ENCODE results near the gene SUPV3L1.

GRCh38 chr10:69234447-69234846, 54.4 kb downstream of the SUPV3L1 start:
- no peak for TF ChIP-seq CTCF (IDR thresholded peaks at IDR 0.05; ENCODE audit: low read depth, low read length, missing input control)
- no peak for TF ChIP-seq JUND (IDR thresholded peaks at IDR 0.05)
- no peak for TF ChIP-seq TAF1 (conservative IDR thresholded peaks at IDR 0.05)
